Right hindlimb (tissue), 1 donor: ENCODE data around the gene CD300A.

Experiments
- DNase-seq: peaks from one replicate; pipeline ENCODE4 v3.0.0-alpha.2; 2018

CD300A gene

GRCh38 chr17:74522381-74523105 lies 56.1 kb downstream of the CD300A start:
- DNase-seq, result no peak

- no peak for DNase-seq
Observed at GRCh38 chr17:74523308-74523707, 56.9 kb downstream of the CD300A start.

GRCh38 chr17:74524653-74525464 lies 58.4 kb downstream of the CD300A start:
- no peak for DNase-seq

GRCh38 chr17:74525465-74525725 lies 59.0 kb downstream of the CD300A start:
- DNase-seq, result no peak

- no peak for DNase-seq
Observed at GRCh38 chr17:74525781-74526288, 59.4 kb downstream of the CD300A start.

GRCh38 chr17:74526681-74527080 lies 60.2 kb downstream of the CD300A start:
- no peak for DNase-seq

- no peak for DNase-seq
Observed at GRCh38 chr17:74527081-74527480, 60.6 kb downstream of the CD300A start.

- DNase-seq, result no peak
Observed at GRCh38 chr17:74527756-74528155, 61.3 kb downstream of the CD300A start.

- DNase-seq, result no peak
Observed at GRCh38 chr17:74528491-74529199, 62.2 kb downstream of the CD300A start.

- no peak for DNase-seq
Observed at GRCh38 chr17:74529243-74529642, 62.8 kb downstream of the CD300A start.

- no peak for DNase-seq
Observed at GRCh38 chr17:74530831-74531150, 64.4 kb downstream of the CD300A start.

- DNase-seq, result no peak
Observed at GRCh38 chr17:74531231-74531761, 64.9 kb downstream of the CD300A start, which contains the start of gene CD300LB. Gene CD300LB, minus strand, starts transcription at chr17:74531475. Its CDS starts 125 bp downstream, at chr17:74531350.

GRCh38 chr17:74532115-74532514 lies 65.7 kb downstream of the CD300A start:
- no peak for DNase-seq
